Activated CD4-positive, alpha-beta T cell treated with anti-CD3 and anti-CD28 coated beads, Interleukin-2, amount 50 U/mL, for 24 hours (primary cell): ENCODE measurements around the gene CSF2RB.

Experiments
- DNase-seq, 2 donors: peaks; one replicate each; pipeline ENCODE4 v3.0.0-alpha.2; 2020; ENCODE audit warnings: low read depth in 1 of 2, low spot score in 1 of 2

The CSF2RB gene

GRCh38 chr22:36887162-36887561 lies 26.3 kb upstream of the CSF2RB start:
- no peak for DNase-seq

- DNase-seq, result no peak
Observed at GRCh38 chr22:36891646-36892045, 21.8 kb upstream of the CSF2RB start.

- no peak for DNase-seq
Observed at GRCh38 chr22:36892292-36892691, 21.1 kb upstream of the CSF2RB start.

GRCh38 chr22:36893262-36893661 lies 20.2 kb upstream of the CSF2RB start:
- DNase-seq, result no peak

- no peak for DNase-seq
Observed at GRCh38 chr22:36894266-36894665, 19.2 kb upstream of the CSF2RB start.

GRCh38 chr22:36897611-36898010 lies 15.8 kb upstream of the CSF2RB start:
- no peak for DNase-seq

GRCh38 chr22:36898690-36899089 lies 14.7 kb upstream of the CSF2RB start:
- no peak for DNase-seq

- no peak for DNase-seq
Observed at GRCh38 chr22:36899498-36899897, 13.9 kb upstream of the CSF2RB start.

- DNase-seq, result no peak
Observed at GRCh38 chr22:36900225-36900624, 13.2 kb upstream of the CSF2RB start.

GRCh38 chr22:36900880-36901279 lies 12.5 kb upstream of the CSF2RB start:
- no peak for DNase-seq

- DNase-seq, result no peak
Observed at GRCh38 chr22:36901411-36902142, 11.9 kb upstream of the CSF2RB start.

GRCh38 chr22:36902143-36902926 lies 11.1 kb upstream of the CSF2RB start:
- no peak for DNase-seq

GRCh38 chr22:36904260-36904880 lies 9.1 kb upstream of the CSF2RB start:
- no peak for DNase-seq

- no peak for DNase-seq
Observed at GRCh38 chr22:36907253-36908195, 5.9 kb upstream of the CSF2RB start.

- DNase-seq, result no peak
Observed at GRCh38 chr22:36910461-36910860, 3.0 kb upstream of the CSF2RB start.

GRCh38 chr22:36911887-36912661 lies 1.4 kb upstream of the CSF2RB start:
- DNase-seq, result no peak

- no peak for DNase-seq
Observed at GRCh38 chr22:36912694-36913426, 568 bp upstream of the CSF2RB start.

- no peak for DNase-seq
Observed at GRCh38 chr22:36914390-36914752, 943 bp downstream of the CSF2RB start.

GRCh38 chr22:36916034-36916433 lies 2.6 kb downstream of the CSF2RB start:
- no peak for DNase-seq
